Stimulated activated CD8-positive, alpha-beta memory T cell treated with anti-CD3 and anti-CD28 coated beads, Interleukin-15, amount 100 ng/mL, for 48 hours (primary cell): ENCODE data around the gene C11orf68.

Experiments used
- DNase-seq, 2 donors: peaks; one replicate each; pipeline ENCODE4 v3.0.0-alpha.2; 2020; ENCODE audit warnings: low read depth in 2 of 2

C11orf68 gene

DNA sequence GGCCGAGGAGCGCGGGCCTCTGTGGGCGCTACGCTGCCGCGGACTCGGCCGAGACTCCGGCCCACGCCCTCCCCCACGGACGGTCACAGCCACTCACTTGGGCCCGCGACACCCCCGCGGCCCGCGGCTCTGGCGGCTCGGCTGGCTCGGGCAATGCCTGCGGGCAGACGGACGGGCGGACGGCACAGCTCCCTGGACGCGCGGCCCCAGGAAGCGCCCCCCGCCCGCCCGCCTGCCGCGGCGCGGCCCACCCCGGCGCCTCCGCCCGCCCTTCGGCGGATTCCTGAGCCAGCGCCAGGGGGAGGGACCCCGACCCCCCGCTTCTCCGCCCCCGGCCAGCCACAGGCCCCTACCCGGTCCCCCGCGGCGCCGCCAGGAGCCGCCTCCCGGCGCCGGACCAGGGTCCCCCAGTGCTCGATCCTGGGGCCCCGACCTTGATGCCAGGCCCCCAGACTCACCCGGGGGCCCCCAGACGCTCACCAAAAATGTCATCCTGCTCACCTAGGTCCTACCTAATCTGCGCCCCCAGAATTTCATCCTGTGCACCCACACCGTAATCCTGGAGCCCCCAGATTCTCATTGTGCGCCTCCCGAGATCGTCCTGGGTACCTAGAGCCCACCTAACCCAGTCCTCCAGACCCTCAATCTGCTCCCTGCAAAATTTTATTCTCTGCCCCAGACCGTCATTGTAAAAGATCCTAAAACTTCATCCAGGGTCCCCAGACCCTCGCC, 46.1 kb downstream of the C11orf68 start, which contains the start of gene EFEMP2:
EFEMP2 (minus strand) TSS at position 215 of the 732 bp plus-strand sequence. CDS start 446 bp downstream, outside the sequence.
- no peak for DNase-seq

DNA sequence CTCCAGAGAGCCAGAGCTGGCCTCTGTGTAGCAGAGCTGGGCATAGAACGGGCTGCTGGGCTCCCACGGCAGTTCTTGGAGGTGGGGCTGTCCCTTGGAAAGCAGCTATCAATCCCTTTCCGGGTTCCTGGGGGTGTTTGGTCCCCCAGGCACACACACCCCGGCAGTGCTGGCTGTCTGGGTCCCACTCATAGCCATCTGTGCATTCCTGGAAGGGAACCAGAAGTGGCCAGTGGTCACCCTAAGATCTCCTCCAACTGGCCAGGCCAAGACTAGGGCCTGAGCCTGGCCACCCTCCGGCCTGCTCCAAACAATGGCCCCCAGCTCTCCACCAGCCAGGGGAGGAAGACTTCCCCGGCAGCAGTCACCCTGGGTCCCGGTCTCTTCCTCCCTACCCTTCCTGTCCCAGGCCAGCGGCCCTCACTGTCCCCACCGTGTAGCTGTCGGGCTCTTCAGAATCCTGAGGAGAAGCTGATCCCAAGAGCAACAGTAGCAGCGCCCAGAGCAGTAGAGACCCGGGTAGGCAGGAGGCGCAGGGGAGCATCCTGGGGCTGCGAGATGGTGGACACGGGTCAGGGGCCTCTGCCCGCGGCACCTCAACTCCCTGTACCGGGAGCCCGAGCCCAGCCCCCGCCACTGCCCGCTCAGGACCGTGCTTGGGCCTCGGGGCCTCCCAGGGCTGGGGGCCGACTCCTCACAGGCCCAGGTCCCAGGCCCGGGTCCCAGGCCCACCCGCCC, 46.9 kb downstream of the C11orf68 start:
- no peak for DNase-seq

DNA sequence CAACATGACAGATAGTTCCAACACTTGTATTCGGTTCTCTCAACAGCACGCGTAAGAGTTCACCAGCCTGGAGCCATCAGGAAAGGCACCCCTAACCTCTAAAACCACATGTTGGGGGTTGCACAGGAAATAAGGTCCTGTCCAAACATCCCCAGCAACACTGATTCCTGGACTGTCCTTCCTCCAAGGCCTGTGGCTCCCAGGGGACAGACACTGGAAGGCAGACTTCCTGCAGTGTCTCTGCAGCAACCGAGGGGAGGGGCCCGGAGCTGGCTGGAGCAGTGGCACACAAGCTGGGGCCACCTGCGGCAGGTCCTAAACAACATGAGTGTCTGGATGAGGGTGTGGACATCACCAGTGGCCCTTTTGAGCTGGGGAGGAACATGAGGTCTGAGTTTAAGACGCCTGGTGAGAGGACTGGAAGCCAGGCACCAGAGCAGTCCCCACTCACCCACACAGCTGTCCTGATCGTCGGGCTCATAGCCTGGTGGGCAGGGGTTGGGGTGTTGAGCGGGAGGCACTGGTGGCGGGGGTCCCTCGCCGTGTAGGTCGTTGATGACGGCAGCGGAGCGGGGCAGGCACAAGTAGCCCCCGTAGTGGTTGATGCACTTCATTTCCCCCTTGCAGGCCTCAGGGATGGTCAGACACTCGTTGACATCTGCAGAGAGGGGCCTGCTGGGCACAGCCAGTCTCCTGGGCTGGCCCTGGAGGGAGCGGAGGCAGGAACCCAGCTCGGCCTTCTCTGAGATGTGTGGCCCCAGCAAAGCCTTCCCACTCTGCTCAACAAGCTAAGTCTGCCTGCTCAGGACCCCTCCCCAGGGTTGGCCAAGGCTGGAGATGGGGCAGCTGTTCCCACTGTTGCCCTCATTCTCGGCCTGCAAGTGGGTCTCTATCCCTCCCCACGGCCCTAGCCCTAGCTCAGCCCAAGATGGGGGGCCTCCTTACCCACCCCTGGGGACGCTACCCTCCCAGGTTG, 47.9 kb downstream of the C11orf68 start:
- DNase-seq, result no peak

DNA sequence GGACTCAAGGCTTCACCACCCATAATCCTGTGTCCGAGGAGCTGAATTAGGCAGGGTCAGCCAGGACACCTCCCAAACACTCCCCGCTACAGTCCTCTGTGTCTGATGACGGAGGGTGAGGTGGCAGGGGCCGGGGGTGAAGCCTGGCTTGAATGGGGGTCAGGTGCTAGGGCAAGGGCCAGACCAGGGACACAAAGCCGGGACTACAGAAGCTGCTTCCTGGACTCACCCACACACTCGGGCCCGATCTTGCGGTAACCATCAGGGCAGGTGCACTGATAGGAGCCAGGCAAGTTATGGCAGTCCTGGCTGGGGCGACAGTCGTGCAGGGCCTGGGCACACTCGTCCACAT, 48.6 kb downstream of the C11orf68 start:
- no peak for DNase-seq

DNA sequence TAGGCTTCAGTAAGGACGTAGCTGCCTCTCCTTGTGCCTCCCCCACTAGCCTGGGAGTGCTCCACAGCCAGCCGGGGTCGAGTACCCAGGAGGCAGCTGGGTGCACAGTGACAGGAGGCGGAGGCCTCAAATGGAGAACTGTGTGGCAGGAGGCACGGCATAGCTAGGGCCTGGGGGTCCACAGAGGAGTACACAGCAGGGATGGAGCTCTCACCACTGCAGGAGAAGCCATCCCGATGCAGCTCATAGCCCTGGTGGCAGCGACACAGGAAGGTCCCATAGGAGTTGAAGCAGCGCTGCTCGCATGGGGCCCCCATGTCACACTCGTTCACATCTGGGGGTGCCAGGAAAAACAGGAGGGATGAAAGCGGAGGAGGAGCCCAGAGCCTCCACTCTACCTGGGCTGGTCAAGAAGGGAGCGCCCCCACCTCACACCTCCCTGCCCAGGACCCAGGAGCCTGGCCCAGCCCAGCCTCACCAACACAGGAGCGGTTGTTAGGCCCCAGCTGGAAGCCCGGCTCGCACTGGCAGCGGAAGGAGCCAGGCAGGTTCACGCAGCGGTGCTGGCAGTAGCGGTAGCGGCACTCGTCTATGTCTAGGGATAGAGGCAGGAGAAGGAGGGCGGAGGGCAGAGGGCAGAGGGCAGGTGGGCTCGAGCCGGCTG, 49.1 kb downstream of the C11orf68 start:
- no peak for DNase-seq

DNA sequence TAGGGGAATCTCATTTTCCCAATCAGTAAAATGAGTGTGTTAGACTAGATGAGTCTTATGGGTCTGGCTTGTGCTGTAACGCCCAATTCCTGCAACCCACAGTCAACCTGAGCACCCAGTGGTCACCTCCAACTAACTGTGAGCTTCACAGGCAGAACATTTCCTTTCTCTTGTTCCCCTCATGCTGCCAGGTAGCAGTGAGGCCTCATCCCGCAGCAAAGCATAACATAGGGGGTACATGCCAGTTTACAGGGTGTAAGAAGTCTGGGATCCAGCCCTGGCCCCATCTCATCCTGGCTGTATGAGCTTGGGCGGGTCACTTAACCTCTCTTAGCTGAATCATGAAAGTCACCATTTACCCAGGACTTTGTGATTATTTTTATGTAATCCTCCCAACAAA, 50.0 kb downstream of the C11orf68 start:
- DNase-seq, result no peak

DNA sequence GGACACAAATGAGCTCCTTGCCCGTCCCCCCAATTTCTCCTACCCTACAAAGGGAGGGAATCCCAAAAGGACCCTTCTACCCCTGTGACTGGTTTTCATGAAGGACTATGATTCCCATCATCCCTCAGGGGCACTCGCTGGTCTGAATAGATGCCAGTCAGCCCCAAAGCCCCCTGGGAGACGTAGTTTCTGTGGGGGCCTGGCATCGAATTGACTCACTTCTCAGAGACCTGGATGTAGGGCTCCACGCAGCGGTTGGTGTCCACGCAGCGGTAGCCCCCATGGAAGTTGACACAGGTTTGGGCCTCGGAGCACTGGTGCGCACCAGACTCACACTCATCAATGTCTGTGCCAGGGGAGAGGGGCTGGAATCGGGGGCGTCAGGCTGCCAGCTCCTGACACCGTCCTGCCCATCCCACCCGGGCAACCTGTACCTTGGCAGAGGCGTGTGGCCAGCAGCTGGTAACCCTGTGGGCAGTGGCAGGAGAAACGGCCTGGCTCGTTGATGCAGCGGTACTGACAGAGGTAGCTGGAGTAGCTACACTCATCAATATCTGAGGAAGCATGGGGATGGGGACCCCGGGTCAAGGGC, 50.7 kb downstream of the C11orf68 start:
- no peak for DNase-seq

DNA sequence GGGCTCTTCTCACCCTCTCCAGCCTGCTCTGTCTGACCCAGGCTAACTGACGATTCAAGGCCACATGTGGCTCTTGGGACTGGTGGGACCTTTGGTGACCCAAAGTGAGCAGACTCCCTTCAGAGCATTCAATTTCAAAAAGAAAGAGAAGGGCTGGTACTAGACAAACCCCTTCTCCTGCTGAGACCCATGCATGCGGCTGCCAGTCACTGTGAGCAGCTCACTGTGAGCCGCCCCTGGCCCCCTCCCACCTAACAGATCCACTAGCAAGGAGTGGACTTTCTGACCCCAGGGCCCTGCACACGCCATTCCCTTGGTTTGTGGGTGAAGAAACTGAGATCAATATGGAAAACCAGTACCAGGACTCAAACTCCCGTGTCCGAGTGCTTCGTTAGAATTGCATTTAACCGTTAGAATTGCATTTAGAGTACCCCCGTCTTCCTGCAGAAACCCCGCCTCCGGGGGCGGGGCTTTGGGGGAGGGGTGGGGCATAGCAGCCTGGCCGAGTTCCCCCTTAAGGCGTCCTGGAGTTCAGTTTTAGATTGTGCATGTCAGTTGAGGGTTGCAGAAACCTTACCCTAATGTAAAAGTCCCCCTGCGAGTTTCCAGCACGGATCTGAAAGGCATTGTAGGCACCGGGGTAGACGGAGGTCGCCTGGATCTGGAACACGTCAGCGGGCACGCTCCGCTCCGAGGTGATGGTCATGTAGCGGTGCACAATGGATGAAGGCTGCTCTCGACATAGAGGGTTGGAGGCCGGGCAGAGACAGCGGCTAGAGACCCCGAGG, 51.4 kb downstream of the C11orf68 start:
- DNase-seq, result no peak
